ENCODE measurements around the gene LBHD2.

The LBHD2 gene

DNA sequence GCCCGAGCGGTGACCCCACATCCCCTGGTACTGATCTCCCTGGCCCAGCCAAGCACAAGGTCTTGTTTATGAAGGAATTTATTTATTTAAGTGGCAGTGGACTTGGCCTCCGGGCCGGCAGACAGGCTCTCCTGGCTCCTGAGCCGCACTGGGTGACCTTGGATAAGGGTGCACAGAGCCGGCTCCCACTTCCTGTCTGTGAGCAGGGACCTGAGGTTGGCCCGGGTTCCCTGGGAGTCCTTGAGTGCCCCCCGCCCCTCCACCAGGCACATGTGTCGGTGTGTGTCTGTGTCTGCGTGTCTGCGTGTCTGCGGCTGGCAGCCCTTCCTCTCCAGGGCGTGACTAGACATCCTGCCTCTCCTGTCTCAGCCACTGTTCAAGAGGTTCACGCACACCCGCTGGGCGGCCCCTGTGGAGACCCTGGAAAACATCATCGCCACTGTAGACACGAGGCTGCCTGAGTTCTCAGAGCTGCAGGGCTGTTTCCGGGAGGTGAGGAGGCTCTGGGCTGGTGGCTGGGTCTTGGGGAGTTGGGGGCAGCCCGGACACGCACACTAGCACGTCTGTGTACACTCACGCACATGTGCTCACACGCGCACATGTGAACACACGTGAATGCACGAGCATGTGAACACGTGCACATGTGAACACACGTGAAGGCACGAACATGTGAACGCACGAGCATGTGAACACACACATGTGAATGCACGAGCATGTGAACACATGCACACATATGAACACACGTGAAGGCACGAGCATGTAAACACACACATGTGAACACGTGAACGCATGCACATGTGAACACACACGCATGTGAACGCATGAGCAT is 48.6 kb downstream of the LBHD2 start:
- peak; percentile 54 for DNase-seq

DNA sequence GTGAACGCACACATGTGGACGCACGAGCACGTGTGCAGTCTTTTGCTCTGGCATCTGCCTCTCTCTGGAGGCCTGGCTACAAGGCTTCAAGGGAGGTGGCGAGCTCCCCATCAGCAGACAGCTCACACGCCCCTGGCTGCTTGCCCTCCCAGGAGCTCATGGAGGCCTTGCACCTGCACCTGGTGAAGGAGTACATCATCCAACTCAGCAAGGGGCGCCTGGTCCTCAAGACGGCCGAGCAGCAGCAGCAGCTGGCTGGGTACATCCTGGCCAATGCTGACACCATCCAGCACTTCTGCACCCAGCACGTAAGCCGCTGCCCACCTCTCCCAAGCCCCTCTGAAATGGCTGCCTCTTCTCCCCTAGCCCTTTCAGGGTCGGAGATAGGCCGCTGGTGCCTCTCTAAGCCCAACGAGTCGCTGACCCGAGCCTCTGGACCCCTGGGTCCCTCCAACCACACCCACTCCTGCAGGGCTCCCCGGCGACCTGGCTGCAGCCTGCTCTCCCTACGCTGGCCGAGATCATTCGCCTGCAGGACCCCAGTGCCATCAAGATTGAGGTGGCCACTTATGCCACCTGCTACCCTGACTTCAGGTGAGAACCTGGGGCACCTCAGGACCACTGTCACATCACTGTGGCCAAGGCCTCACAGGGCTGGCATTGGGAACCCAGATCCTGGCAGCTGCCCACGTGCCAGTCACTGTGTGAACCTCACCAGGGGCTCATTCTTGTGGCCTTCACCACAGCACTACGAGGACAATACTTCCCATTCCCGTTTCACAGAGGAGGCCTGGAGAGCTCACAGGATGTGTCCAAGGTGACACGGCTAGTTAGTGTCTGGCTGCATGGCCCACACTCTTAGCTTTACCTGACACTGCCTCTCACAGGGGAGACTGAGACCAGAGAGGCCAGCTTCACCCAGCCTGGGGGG is 49.5 kb downstream of the LBHD2 start:
- DNase-seq, result no peak

DNA sequence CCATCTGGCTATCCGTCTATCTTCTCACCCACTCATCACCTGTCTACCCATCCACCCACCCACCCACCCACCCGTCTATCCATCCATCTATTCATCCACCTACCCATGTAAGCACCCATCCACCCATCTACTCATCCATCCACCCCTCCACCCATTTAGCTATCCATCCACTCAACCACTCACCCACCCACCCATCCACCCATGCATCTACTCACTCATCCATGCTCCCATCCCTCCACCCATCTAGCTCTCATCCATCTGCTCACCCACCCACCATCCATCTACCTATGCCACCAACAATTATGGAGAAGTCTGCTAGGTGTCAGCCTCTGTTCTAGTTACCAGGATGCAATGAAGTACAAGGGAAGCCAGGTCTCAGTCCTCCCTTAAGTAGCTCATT is 50.4 kb downstream of the LBHD2 start:
- no peak for DNase-seq

DNA sequence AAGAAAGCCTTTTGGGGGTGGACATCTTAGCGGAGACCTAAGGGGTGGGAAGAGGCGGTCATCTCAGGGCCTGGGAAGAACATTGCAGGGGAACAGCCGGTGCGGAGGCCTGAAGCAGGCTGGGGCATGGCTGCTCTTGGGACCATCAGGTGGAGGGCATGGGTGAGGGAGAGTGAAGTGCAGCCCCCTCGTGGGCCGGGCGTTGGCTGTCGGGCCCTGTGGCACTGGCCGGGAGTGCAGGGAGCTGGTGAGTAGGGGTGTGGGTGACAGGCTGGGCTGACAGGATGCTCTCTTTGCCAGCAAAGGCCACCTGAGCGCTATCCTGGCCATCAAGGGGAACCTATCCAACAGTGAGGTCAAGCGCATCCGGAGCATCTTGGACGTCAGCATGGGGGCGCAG is 50.9 kb downstream of the LBHD2 start:
- no peak for DNase-seq

DNA sequence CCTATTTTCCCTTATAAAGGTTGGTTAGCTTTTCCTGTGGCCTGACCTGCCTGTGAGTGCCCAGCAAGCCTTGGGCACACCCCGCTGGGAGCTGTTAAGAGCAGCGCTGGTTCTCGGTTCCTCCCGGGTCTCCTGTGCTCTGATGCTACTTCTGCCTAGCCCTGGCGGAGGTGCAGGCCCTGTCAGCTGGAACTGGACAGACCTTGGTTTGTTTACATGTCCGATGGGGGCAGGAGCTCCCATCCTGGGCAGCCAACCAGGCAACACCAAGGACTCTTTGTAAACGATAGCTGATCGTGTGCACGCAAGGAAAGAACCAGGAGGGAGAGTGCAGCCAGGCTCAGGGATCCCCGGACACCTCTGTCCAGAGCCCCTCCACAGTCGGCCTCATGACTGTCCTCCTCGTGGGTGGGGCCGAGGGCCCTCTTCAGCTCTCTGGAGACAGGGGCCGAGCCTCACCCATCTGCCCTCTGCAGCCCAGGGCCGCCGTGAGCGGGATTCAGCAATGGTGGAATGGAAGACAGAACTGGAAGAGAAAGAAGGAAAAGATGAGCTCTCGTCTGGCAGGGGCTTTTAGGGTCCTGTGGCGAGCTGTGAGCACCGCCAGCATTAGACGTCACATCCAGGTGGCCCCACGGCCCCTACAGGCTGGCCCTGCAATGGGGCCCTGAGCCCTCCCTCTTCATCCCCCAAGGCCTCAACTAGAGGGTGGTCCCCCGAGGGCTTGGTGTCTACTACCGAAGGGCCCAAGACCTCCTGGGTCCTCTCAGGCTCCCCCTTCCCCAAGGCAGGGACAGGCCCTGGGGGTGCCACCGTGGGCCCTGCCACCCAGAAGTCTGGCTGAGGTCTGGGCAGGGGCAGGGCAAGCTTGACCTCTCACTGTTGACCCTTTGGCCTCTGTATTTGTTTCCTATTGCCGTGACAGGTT is 51.6 kb downstream of the LBHD2 start:
- DNase-seq, result no peak

DNA sequence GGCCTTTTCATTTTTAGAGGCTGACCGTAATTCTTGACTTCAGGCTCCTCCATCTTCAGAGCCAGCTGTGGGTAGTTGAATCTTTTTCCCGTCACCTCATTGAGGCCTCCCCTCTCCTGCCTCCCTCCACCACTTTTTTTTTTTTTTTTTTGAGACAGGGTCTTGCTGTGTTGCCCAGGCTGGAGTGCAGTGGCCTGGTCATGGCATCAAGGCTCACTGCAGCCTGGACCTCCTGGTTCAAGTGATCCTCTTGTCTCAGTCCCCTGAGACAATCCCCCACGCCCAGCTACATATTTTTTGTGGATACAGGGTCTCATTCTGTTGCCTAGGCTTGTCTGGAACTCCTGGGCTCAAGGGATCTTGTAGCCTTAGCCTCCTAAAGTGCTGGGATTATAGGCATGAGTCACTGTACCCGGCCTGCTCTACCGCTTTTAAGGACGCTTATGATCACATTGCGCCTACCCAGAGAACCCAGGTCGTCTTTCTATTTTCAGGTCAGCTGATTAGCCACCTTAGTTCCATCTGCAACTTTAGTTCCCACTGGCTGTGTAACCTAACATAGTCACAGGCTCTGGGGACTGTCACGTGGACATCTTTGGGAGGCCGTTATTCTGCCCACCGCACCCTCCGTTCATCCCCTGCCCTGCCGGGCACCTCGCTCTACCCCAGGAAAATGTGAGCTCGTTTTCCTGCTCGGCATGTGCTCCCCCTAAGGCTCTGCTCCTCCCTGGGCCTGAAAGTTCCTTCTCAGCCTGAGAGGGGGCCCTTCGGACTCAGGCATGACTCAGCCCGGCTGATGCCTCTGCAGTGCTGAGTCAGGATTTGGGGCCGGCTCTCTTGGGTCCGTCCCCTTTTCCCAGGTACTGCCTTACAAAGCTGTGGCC is 52.6 kb downstream of the LBHD2 start:
- peak; percentile 65 for DNase-seq

DNA sequence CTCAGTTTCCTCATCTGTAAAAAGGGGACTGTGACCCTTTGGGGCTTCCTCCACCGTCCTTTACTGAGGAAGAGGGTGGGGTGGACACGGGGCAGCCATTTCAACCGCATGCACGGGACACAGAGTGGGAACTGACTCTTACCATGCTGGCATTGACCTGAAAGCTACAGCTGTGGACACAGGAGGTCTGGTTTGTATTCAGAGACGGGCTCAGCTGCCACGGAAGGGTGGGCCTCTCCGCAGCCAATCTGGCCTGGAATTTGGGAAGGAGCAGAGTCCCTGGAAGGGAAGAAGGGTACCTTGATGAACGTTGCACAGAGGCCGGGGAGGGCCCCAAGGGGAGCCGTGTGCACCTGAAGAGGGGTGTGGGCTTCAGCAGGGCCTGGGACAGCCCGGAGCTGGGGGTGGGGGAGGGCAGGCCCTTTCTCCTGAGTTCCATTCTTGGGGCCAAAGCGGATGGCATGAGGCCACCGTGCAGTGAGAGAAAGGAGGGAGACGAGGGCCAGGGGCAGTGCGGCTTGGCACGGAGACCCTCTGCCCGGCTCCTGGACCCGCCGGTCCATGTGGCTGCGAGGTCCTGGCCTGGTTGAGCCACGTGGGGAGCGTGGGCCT is 53.8 kb downstream of the LBHD2 start:
- no peak for DNase-seq

DNA sequence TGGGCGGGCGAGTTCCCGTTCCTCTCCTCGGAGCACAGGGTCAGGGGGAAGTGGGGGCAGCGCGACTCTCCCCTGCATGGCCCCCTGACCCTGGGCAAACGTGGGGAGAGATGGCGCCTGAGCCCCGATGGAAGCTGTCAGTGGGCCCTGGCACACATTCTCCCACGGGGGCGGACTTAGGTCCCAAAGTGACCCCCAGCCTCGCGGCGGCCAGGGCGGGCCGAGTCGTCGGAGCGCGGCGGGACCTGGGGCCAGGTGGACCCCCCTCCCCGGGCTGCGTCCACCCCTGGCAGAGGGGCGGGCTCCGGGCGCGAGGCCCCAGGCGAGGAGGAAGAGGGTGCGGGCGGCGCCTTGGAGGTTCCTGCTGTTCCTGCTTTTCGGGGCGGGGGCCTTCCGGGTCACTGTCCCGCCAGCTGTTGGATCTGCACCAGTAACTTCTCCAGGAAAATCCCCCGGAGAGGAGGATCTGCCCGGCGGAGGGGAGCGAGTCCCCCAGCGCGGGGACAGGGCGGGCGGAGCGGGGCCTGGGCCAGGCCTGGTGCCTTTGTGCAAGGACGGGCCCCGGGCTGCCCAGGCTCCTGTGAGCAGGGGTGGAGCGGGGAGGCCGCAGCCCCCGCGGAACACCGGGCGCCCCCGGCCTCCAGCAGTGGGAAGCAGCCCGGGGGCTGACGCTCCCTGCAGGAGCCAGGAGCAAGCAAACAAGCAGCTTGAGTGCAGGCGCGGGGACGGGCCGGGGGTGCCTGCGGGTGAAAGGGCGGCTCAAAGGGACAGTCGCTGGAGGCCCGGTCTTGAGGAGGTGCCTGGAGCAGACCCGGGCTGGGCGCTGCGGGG is 54.5 kb downstream of the LBHD2 start:
- no peak for DNase-seq

DNA sequence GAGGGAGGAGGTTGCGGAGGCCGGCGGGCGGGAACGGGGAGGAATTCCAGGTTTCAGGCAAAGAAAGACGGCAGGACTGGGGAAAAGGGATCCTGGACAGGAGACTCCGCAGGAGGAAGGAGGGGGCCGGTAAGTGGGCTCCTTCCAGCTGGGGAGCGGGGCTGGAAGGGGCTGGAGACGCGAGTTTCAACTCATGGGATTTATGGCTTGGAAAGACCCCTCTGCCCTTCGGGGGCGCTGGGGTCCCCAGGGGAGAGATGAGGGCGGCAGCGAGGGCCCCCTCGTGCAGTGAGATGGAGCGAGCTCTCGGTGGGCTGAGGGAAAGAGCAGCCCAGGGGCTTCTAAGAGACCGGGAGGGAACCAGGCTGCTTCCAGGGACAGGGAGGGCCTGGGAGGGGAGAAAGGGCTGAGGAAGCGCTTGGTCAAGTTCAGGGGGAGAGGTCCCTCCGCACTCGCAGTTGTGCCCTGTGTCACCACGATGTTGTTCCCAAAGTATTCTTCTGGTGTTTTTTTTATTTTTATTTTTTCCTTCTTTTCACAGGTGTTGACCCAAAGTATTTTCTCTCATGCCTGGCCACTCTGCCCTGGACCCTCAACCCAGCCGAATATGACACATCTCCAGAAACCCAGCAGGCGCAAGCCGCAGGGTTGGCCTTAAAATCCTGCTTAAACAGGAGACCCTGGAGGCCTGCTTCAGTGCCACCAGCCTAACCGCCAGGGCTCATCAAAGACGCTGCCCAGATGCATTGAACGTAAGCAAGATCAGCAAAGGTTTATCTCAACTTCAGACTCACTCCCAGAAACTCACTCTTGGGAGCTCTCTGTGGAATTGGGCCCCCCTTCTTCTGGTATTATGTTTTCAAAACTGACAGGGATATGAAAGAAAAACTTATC is 55.4 kb downstream of the LBHD2 start:
- DNase-seq, result no peak

All from fibroblast of skin of scalp (primary cell).